Measurements from ENCODE around the gene IPO7. TPM values are rescaled to one million over a fixed set of nuclear protein-coding genes. Genes with fewer than 3 reads are reported as not detected.
A peak's percentile ranks its signal among the peaks of the same experiment; 100 is the strongest.

The IPO7 gene
- total and polyA plus RNA-seq, 2 experiments from 2014 or later, result 11.2 to 103 TPM

DNA sequence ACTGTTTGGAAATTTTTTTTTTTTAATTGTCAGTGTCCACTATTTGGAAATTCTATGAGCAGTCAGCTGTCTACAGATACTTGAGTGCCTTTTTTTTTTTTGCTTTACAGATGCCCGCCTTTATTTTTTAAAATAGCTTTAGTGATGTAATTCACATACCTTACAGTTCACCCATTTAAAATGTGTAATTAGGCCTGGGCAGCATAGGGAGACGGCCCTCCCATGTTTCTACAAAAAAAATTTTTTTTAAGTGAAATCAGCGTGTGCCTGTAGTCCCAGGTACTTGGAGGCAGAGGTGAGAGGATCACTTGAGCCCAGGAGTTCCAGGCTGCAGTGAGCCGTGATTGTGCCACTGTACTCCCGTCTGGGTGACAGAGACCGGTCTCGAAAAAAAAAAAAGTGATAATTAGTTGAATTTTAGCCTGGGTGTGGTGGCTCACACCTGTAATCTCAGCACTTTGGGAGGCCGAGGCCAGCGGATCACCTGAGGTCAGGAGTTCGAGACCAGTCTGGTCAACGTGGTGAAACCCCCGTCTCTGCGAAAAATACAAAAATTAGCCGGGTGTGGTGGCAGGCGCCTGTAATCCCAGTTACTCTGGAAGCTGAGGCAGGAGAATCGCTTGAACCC is 77.8 kb downstream of the IPO7 start:
- H3K36me3 ChIP-seq, result no peaks in the 10 kb centered on the region
- H3K27me3 ChIP-seq, result no peaks in the 10 kb centered on the region
- peak in 1 of 2 donors; percentile 22 for DNase-seq (ENCODE audit: low read depth in 1 of 2, low spot score in 1 of 2)
- TF ChIP-seq, protein P1, sequence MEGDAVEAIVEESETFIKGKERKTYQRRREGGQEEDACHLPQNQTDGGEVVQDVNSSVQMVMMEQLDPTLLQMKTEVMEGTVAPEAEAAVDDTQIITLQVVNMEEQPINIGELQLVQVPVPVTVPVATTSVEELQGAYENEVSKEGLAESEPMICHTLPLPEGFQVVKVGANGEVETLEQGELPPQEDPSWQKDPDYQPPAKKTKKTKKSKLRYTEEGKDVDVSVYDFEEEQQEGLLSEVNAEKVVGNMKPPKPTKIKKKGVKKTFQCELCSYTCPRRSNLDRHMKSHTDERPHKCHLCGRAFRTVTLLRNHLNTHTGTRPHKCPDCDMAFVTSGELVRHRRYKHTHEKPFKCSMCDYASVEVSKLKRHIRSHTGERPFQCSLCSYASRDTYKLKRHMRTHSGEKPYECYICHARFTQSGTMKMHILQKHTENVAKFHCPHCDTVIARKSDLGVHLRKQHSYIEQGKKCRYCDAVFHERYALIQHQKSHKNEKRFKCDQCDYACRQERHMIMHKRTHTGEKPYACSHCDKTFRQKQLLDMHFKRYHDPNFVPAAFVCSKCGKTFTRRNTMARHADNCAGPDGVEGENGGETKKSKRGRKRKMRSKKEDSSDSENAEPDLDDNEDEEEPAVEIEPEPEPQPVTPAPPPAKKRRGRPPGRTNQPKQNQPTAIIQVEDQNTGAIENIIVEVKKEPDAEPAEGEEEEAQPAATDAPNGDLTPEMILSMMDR (IDR thresholded peaks at IDR 0.05; ENCODE audit: low read depth, low read length), result no peak
- H3K4me1 ChIP-seq (ENCODE audit: low read depth), result peaks cover 8% of the 10 kb centered on the region
- peak overlapping the region; percentile 78 for H3K4me3 ChIP-seq
- H3K27ac ChIP-seq, result peak overlapping the region; percentile 99
- no peaks in the 10 kb centered on the region for H3K9me3 ChIP-seq (ENCODE audit: low read depth)

DNA sequence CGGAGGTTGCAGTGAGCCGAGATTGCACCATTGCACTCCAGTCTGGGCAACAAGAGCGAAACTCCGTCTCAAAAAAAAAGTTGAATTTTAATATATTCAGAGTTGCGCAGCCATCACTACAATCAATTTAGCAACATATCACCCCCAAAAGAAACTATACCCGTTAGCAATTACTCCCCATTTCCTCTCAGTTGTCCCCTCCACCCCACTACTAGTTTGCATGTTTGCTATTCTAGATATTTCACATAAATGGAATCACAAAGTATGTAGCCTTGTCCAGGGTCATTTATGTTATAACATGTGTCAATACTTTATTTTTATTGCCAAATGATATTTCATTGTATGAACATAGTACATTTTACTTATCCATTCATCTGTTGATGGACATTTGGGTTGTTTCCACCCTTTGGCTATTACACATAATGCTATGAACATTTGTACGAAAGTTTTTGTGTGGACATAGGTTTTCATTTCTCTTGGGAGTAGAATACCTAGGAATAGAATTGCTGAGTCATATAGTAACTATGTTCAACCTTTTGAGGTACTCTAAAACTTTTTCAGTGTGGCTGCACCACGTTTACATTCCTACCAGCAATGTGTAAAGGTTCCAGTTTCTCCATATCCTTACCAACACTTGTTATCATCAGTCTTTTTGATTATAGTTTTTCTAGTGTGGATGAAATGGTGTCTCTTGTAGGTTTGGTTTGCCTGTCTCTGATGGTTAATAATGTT is 78.5 kb downstream of the IPO7 start:
- Histone ChIP-seq H3K9me3 (ENCODE audit: low read depth) (no peaks in the 10 kb centered on the region), H3K27me3 (no peaks in the 10 kb centered on the region), H3K4me3 (no peak overlapping the region), H3K36me3 (no peaks in the 10 kb centered on the region), H3K27ac (peak overlapping the region; percentile 99), H3K4me1 (ENCODE audit: low read depth) (peaks cover 11% of the 10 kb centered on the region)
- DNase-seq (ENCODE audit: low read depth in 1 of 2, low spot score in 1 of 2), result peak in 1 of 2 donors; percentile 9
- TF ChIP-seq, protein P1 (IDR thresholded peaks at IDR 0.05; ENCODE audit: low read depth, low read length), result no peak

DNA sequence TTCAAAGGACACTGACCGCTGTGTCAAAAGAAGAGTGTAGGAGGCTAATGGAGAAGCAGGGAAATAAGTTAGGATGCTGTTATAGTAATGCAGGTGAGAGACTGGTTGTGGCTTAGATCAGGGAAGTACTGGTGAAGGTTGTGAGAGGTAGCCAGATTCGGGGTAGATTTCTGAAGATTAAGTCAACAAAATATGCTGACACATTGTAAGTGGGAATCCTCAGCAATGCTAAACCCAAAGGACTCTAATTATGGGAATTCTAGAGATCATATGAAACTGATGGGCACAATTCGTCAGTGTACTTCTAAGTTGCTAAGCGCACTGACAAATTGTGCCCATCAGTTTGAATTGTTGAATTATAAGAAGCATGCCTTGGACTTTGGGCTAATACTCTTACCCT is 86.3 kb downstream of the IPO7 start:
- peaks cover 6% of the 10 kb centered on the region for H3K4me1 ChIP-seq (ENCODE audit: low read depth)
- H3K27ac ChIP-seq, result no peak overlapping the region
- peaks cover 19% of the 10 kb centered on the region for H3K36me3 ChIP-seq
- H3K4me3 ChIP-seq, result no peak overlapping the region
- TF ChIP-seq, protein P1 (IDR thresholded peaks at IDR 0.05; ENCODE audit: low read depth, low read length), result no peak
- no peaks in the 10 kb centered on the region for H3K27me3 ChIP-seq
- no peaks in the 10 kb centered on the region for H3K9me3 ChIP-seq (ENCODE audit: low read depth)
- DNase-seq (ENCODE audit: low read depth in 1 of 2, low spot score in 1 of 2), result no peak

DNA sequence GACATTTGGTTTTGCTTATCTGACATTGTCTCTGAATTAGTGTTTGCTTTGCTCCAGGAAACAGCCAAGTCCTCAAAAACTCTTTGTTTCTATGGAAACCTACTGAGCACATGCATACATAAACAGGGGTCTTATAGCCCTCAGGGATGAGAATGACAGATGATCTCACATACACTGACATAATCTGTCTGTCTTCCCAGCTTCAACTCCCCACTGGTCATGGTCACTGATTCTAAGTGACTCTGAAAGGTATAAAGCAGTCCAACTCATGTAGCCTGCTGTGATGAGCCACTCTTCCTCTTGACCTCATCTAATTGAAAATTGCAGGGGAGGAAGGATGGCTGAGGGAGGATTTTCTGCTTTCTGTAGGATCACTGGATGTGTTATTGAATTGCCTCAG is 89.0 kb downstream of the IPO7 start:
- Histone ChIP-seq H3K36me3 (peaks cover 25% of the 10 kb centered on the region), H3K27me3 (no peaks in the 10 kb centered on the region), H3K4me1 (ENCODE audit: low read depth) (no peaks in the 10 kb centered on the region), H3K27ac (no peak overlapping the region), H3K9me3 (ENCODE audit: low read depth) (no peaks in the 10 kb centered on the region), H3K4me3 (no peak overlapping the region)
- no peak for DNase-seq (ENCODE audit: low read depth in 1 of 2, low spot score in 1 of 2)
- TF ChIP-seq, protein P1 (IDR thresholded peaks at IDR 0.05; ENCODE audit: low read depth, low read length), result no peak

DNA sequence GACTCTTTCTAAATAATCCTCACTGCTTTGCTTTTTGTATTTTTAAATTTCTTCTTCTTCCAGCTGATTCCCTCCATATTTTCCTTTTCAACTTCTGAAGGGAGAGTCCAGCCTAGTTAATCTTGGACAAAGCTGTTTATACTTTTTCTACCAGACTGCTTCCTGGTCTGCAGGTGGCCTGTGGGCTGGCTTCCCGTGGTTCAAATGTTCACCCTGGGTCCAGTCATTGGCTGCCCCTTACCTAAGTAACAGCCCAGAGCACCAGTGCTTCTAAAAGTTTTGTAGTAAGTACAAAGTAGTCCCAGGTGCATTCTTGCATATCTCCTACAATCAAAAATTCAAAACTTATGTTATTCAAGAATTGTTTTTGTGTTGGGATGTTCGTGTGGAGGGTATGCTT is 95.4 kb downstream of the IPO7 start:
- Histone ChIP-seq H3K27ac (no peak overlapping the region), H3K4me3 (no peak overlapping the region), H3K27me3 (no peaks in the 10 kb centered on the region), H3K9me3 (ENCODE audit: low read depth) (no peaks in the 10 kb centered on the region), H3K36me3 (peaks cover 36% of the 10 kb centered on the region), H3K4me1 (ENCODE audit: low read depth) (no peaks in the 10 kb centered on the region)
- TF ChIP-seq, protein P1 (IDR thresholded peaks at IDR 0.05; ENCODE audit: low read depth, low read length), result no peak
- DNase-seq (ENCODE audit: low read depth in 1 of 2, low spot score in 1 of 2), result no peak

All from cardiac muscle cell (in vitro differentiated cells and primary cell).